Measurements from ENCODE around the gene SH3PXD2B.
"Not testable (repeated sequence)": the region's sequence is repeated elsewhere in the genome, so short reads cannot be mapped to it uniquely, and the experiment has no call there.

SH3PXD2B gene

GRCh38 chr5:172334641-172335040 lies 119.7 kb downstream of the SH3PXD2B start:
- DNase-seq: no peak

GRCh38 chr5:172334196-172334595 lies 120.1 kb downstream of the SH3PXD2B start:
- DNase-seq: no peak

GRCh38 chr5:172326901-172327300 lies 127.4 kb downstream of the SH3PXD2B start:
- DNase-seq: not testable (repeated sequence)

DNA sequence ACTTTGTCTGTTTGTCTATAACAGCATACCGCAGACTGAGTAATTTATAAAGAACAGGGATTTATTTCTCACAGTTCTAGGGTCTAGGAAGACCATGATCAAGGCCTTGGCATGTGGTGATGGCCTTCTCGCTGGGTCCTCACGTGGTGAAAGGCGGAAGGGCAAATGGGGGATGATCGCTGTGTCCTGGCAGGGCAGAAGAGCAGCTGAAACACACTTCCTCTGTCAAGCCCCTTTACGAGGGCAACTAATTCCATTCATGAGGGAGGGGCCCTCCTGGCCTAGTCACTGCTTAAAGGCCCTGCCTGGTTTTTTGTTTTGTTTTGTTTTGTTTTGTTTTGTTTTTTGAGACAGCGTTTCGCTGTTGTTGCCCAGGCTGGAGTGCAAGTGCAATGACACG lies 128.9 kb downstream of the SH3PXD2B start:
- DNase-seq: no peak

DNA sequence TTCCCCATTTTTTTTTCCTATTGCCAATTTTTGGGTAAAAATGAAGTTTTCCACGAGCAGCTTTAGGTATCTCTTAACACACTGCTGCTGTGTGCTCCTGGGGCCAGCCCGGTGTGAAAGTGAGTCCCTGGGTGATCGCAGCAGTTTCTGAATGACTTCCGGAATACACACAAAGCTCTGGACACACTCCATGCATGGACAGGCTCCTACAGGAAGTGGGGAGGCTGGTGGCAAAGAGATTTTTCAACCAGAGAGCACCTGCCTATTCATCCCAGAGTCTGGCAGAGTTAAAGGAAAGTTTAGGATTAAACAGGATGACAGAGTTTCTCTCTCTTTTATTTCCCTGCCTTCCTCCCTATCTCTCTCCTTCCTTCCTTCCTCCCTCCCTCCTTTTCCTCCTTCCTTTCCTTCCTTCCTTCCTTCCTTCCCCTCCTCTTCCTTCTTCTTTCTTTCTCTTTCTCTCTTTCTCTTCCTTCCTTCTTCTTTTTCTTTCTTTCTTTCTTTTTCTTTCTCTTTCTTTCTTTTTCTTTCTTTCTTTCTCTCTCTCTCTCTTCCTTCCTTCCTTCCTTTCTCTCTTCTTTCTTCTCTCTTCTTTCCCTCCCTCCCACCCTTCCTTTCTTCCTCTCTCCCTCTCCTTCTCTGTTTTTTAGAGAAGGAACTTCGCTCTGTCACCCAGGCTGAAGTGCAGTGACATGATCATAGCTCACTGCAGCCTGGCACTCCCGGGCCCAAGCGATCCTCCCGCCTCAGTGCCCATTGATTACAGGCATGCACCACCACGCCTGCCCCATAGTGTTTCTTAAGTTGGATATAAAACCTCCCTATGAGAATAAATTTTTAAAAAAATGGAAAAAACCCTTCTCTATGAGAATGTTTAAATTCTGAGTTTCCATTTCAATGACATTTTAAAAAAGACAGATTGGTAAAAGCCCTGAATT lies 132.0 kb downstream of the SH3PXD2B start:
- DNase-seq: no peak

GRCh38 chr5:172321593-172321992 lies 132.7 kb downstream of the SH3PXD2B start:
- DNase-seq: no peak

GRCh38 chr5:172319708-172320441 lies 134.4 kb downstream of the SH3PXD2B start:
- no peak for DNase-seq

DNA sequence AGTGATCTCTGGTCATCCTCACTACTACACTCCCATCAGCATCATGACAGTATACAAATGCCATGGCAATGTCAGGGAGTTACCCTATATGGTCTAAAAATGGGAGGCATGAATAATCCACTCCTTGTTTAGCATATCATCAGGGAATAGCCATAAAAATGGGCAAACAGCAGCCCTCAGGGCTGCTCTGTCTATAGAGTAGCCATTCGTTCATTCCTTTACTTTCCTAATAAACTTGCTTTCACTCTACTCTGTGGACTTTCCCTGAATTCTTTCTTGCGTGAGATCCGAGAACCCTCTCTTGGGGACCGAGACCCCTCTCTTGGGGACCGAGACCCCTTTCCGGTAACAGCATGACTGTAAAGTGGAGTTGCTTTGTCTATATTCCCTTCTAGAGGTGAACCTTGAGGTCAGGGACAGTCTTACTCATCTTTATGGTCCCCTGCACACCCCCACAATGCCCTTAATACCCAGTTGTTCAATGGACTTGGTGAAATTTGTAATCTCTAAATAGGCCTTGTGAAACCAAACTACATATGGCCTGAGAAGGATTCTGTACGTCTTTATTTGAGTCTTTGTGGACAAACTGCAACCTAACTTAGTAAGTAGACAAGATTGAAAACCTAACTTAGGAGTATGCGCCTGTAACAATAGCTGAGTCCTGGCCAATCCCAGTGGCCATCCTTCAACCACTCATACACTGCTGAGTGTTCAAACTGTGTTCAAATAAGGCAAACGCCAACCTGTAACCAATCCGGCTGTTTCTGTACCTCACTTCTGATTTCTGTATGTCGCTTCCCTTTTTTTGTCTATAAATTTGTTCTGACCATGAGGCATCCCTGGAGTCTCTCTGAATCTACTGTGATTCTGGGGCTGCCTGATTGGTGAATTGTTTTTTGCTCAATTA lies 138.5 kb downstream of the SH3PXD2B start:
- DNase-seq: no peak

DNA sequence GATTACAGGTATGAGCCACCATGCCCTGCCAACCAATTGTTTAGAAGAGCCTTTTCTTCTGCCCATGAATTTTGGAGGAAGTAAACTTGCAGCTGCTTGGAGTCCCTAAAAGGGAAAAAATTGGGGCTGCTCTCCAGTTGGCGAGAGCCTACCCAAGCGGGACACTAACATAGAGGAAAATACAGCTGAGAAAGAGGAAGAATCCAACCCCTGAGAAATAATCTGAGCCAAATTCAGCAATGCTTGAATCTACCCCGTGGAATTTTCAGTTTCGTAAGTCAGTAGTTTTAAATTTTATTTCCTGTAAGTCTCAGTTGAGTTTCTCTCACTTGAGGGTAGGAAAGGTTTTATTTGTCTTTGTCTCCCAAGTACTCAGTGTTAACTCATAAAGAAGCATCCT lies 140.4 kb downstream of the SH3PXD2B start:
- no peak for DNase-seq

- DNase-seq: no peak
Observed at GRCh38 chr5:172312286-172312685, 142.0 kb downstream of the SH3PXD2B start.

- DNase-seq: no peak
Observed at GRCh38 chr5:172311605-172312004, 142.7 kb downstream of the SH3PXD2B start.

DNA sequence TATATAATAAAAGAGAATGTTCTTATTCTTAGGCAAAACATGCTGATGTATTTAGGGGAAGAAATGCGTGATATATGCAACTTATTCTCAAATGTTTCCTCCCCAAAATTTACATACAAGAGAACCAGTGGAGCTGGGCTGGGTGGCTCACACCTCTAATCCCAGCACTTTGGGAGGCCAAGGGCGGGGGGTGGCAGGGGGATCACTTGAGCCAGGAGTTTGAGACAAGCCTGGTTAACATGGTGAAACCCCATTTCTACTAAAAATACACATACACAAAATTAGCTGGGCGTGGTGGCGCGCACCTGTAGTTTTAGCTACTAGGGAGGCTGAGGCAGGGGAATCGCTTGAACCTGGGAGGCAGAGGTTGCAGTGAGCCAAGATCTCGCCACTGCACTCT lies 143.3 kb downstream of the SH3PXD2B start:
- DNase-seq: no peak

DNA sequence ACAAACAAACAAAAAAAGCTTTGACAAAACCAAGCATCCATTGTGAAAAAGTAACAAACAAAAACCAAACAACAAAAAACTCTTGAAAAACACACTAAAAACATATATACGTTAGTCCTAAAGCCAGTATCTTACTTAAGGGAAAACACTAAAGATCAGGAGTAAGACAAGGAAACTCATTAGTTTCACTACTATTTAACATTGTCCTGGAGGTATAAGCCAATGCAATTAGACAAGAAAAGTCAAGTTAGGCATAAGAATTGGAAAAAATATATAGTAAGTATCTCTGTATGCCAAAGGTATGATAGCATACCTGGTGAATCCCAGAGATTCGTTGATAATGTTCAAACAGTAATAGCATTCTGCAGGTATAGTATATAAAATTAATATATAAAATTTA lies 148.9 kb downstream of the SH3PXD2B start:
- DNase-seq: no peak

- DNase-seq: no peak
Observed at GRCh38 chr5:172303572-172304335, 150.6 kb downstream of the SH3PXD2B start.

DNA sequence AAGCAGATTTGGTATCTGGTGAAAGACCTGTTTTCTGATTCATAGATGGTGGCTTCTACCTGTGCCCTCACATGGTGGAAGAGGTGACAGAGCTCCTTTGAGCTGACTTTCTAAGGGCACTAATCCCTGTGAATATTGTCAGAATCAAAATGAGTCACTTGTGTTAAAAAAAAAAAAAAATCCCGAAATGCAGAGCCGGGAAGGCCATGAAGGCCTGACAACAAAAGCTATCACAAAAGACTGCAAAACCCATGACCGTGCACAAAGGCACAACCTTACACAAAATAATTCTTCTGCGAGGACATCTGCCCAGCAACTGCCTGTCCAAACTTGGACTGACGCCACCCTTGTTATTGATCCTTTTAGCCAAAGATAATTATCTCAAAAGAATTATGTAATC lies 151.2 kb downstream of the SH3PXD2B start:
- DNase-seq: no peak

- DNase-seq: no peak
Observed at GRCh38 chr5:172302047-172302710, 152.1 kb downstream of the SH3PXD2B start.

- DNase-seq: no peak
Observed at GRCh38 chr5:172299916-172300439, 154.3 kb downstream of the SH3PXD2B start.

GRCh38 chr5:172294831-172295230 lies 159.5 kb downstream of the SH3PXD2B start:
- no peak for DNase-seq

DNA sequence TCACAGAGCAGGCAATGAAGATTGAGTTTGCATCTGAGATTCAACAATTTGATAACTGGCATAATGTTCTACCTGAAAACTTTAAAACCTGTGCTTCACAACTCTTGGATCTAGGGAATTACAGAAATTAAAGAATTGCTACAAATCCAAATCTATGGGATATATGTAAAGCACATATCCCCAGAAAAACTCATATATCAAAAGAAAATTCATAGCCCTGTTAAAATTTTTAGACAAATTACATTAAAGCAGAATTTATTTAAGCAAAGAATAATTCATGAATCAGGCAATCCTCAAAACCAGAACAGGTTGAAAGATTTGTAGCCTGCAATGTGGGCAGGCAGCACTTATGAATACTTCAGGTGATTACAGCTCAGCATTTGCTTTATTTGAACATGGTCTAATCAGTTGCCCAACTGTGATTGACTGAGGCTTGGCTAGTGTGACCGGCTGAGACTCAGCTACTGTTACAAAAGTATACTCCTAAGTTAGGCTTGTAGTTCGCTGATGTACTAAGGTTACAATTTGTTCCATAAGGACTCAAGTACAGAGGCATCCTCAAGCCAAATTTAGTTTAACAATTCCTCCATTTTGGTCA lies 160.5 kb downstream of the SH3PXD2B start:
- DNase-seq: no peak

DNA sequence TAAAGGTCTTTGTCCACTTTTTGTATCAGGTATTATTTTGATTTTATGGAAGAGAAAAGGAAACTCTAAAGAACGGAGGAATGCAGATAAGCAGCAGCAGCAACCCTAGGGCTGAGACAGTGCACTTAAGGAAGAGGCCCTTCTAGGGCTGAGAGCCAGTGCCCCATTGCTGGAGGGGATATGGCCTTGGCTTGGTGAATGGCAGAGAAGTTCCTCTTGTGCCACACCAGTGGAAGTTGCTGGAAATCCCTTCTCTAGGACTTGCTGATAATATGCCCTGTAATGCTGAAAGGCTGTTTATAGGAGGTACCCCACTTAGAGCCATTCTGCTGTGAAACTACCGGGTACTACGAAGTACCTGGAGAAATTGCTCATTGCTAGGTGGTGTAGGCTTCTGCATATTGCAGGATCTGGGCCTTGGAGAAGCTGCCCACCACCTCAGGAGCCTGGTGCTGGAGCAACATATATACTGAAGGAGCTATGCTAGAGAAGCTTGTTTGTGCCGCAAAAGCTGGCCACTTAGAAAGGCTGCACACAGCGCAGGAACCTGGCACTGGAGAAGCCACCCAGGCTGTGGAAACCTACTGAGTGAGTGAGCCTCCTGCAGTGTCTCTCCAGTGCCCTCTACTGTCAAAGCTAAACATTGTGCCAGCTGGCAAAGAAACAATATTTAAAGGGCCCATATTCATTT lies 161.1 kb downstream of the SH3PXD2B start:
- peak; percentile 40 for DNase-seq
